ENCODE results near the gene XRN2.
"Not testable (repeated sequence)": the region's sequence is repeated elsewhere in the genome, so short reads cannot be mapped to it uniquely, and the experiment has no call there.

Gene XRN2

DNA sequence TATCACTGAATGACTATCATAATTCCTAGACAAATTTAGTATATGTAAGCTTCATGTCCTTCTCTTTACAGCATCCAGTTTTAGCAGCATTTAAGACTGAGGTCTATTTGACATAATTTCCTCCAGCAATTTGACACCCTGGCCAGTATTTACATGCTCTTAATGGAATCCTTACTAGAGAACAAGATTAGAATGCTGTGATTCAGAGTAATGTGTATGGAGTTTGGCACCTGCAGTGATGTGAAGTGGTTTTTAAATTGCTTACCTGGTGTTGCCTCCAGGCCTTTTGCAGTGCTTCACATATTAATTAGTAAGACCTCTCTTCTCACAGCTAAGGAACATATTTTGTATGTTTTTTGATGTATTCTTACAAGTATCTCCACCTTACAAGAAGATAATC is 84.4 kb downstream of the XRN2 start:
- DNase-seq (ENCODE audit: low read depth, low spot score): no peak

GRCh38 chr20:21388566-21388965 is 85.4 kb downstream of the XRN2 start:
- no peak for DNase-seq (ENCODE audit: low read depth, low spot score)

DNA sequence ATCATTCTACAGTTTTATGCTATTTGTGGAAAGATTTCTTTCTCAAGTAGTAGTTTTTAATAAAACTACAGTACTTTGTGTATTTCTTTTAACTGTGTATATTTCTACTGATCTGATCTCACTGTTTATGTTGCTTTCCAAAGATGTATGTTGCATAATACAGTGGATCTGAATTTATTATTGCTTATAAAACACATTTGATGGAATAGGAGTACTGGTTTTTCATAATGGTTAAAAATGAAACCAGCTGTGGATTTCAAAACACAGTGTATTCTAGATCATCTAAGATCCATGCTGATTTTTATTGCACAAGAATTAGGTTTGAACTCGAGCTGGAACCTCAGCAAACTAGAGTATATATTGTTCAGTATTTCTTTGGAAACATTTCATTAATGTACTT is 86.2 kb downstream of the XRN2 start:
- DNase-seq (ENCODE audit: low read depth, low spot score): no peak

- no peak for DNase-seq (ENCODE audit: low read depth, low spot score)
Observed at GRCh38 chr20:21390768-21391167, 87.6 kb downstream of the XRN2 start.

DNA sequence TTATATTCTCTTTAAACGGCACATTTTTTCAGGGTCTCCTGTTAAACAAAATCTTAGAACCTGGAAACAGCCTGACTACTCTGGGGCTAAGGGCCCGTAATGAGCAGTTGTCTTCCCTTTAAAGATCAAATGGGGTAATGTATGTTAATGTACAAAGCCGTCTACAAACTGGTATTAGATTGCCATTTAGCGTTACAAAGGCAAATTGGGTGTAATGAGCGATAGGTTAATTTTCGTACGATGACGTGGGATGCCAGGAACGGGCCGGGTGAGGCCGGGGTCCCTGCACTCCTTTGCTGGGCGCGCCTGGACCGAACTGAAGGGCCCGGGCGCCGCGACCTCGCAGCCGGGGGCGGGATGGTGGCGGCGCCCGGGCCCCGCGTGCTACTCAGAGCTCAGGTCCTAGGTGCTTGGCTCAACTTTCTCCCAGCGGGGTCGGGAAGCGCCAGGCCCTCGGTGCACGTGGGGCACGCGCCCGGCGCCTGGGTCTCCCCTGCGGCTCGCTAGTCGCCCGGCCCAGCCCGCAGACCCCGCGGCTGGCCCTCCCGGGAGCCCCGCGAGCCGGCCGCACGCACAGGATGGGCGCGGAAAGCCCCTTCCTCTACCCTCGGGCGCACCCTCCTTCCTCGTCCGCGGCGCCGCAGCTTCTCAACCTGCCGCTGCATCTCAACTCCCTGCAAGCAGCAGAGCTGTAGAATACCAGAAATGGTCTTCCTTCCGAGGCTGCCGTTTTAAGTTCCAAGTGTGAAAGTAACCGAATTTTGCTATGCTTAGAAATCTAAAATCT is 88.2 kb downstream of the XRN2 start:
- DNase-seq (ENCODE audit: low read depth, low spot score): peak; percentile 35

- no peak for DNase-seq (ENCODE audit: low read depth, low spot score)
Observed at GRCh38 chr20:21391972-21392352, 88.8 kb downstream of the XRN2 start.

DNA sequence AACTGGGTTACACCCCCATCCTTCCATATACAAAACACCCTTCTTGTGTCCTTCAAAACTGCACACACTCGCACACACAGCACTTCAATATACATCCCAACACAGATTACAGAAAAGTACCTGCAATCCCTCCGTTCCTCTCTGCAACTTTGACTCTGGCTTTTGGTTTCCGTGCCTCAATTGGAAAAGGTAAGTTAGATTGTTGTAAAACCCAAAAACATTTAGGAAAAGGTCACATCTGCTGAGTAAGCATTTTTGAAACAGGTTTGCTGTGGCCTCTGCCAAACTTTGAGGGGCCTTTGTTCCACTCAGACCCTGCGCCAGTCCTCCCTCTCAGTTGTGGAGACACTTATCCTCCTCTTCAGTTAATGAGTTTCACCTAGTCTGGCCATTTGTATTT is 90.0 kb downstream of the XRN2 start:
- no peak for DNase-seq (ENCODE audit: low read depth, low spot score)

- DNase-seq (ENCODE audit: low read depth, low spot score): no peak
Observed at GRCh38 chr20:21393816-21394519, 90.8 kb downstream of the XRN2 start.

- DNase-seq (ENCODE audit: low read depth, low spot score): no peak
Observed at GRCh38 chr20:21394551-21394950, 91.4 kb downstream of the XRN2 start.

GRCh38 chr20:21395051-21395665 is 92.0 kb downstream of the XRN2 start:
- no peak for DNase-seq (ENCODE audit: low read depth, low spot score)

DNA sequence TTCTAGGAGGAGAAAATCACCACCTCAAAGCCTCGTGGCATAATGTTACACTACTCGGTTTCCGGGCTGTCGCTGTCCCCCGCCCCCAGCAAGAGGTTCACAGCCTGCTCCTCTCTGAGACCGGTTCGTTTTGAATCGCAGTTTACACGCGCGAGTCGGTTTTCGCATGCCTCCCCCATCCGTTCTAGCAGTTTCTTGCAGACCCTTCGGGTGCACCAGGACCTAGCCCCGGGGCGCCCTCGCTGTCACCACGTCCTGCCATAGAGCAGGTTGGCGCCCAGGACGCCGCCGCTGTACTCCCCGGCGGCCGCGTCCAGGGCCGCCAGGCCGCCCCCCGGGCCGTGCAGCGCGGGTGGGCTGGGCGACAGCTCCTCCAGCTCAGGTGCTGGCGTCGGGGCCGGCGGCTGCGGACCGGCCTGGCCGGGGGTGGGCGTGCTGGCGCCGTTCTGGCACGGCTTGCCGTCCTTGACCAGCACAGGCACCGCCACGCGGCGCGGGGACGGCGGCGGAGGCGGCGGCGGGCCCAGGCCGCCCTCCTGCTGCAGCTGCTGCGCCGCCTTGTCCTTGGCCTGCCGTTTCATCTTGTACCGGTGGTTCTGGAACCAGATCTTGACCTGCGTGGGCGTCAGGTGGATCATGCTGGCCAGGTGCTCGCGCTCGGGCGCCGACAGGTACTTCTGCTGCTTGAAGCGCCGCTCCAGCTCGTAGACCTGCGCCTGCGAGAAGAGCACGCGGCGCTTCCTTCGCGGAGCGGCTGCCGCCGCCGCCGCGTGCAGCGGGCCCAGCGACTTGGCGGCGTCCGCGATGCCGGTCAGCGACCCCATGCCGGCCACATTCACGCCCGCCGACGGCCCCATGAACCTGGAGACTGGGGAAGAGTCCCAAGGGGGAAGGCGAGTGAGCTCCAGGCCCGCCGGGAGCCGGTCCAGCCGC is 92.8 kb downstream of the XRN2 start:
- peak; percentile 40 for DNase-seq (ENCODE audit: low read depth, low spot score)

GRCh38 chr20:21396599-21397340 is 93.6 kb downstream of the XRN2 start:
- peak; percentile 37 for DNase-seq (ENCODE audit: low read depth, low spot score)

- no peak for DNase-seq (ENCODE audit: low read depth, low spot score)
Observed at GRCh38 chr20:21397341-21398108, 94.4 kb downstream of the XRN2 start, which contains the start of gene NKX2-4. TSS of gene NKX2-4 (minus strand) at chr20:21397526. CDS start at chr20:21397399, 127 bp downstream.

GRCh38 chr20:21398109-21399004 is 95.2 kb downstream of the XRN2 start:
- no peak for DNase-seq (ENCODE audit: low read depth, low spot score)

GRCh38 chr20:21399005-21399475 is 95.9 kb downstream of the XRN2 start:
- no peak for DNase-seq (ENCODE audit: low read depth, low spot score)

DNA sequence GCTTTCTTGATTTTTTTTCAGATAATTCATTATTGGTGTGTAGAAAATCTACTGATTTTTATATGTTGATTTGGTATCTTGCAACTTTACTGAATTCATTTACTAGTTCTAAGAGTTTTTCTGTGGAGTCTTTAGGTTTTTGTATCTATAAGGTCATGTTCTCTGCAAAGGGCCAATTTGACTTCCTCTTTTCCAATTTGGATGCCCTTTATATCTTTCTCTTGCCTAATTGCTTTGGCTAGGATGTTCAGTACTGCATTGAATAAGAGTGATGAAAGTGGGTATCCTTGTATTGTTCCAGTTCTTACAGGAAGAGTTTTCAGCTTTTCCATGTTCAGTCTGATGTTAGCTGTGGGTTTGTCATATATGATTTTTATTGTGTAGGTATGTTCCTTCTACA is 108.6 kb downstream of the XRN2 start:
- no peak for DNase-seq (ENCODE audit: low read depth, low spot score)

GRCh38 chr20:21413996-21414395 is 110.9 kb downstream of the XRN2 start:
- DNase-seq (ENCODE audit: low read depth, low spot score): not testable (repeated sequence)

GRCh38 chr20:21419147-21419546 is 116.0 kb downstream of the XRN2 start:
- not testable (repeated sequence) for DNase-seq (ENCODE audit: low read depth, low spot score)

Data from astrocyte of the hippocampus (primary cell).